HCT116 (cell line): ENCODE data around the gene PHACTR1. TPM values are rescaled to one million over a fixed set of nuclear protein-coding genes. Genes with fewer than 3 reads are reported as not detected.

Experiments
- ATAC-seq: fragments of 200-7000 bp; cut with Tn5 transposase; 2 replicates; pipeline ENCODE4 v1.9.1; 2020; ENCODE audit warnings: mild to moderate bottlenecking, moderate library complexity
- BruUV-seq: library from RNA; stranded (reverse); fragments of 400-500 nt; replicated peaks from 2 replicates; lab custom pipeline; 2021; lab: Mats Ljungman, UMichigan
- CTCF ChIA-PET: fragments of 300-600 bp; sonication (Branson Sonifier 250); formaldehyde crosslinking; loops from one replicate; lab custom pipeline; 2021; ENCODE audit warnings: antibody characterized with exemption; lab: Charles Lee
- POLR2A ChIA-PET: fragments of 300-600, 350-600 bp; sonication (Branson Sonifier 250); formaldehyde crosslinking; loops from one replicate; lab custom pipeline; 2021; ENCODE audit warnings: antibody characterized with exemption; lab: Charles Lee
- RAD21 ChIA-PET, 2 experiments: fragments of 300-600 bp; sonication (Branson Sonifier 250); formaldehyde crosslinking; loops; one replicate each; lab custom pipeline; 2023; ENCODE audit warnings: low total read pairs in 2 of 2; ENCODE audit not compliant: uncharacterized antibody in 2 of 2, unreplicated experiment in 2 of 2, low non-redundant PET in 1 of 2; lab: Charles Lee
- DNase-seq: peaks from one replicate; pipeline ENCODE4 v3.0.0-alpha.2; 2010; ENCODE audit warnings: low read depth, low spot score
- H2AFZ ChIP-seq: fragments of 200-600 bp; shearing (Covaris generic), sonication (generic); 2 replicates; pipeline ENCODE4 v1.6.1; 2017; ENCODE audit warnings: low read depth, mixed run types, mixed read lengths, antibody characterized with exemption, low read length; ENCODE audit not compliant: poor library complexity, severe bottlenecking
- H3K27ac ChIP-seq: 2 replicates; pipeline ENCODE4 v1.5.1; 2012; ENCODE audit warnings: low read depth, low read length
- H3K27me3 ChIP-seq: fragments of 200-600 bp; sonication (generic); 2 replicates; pipeline ENCODE4 v1.6.1; 2016; ENCODE audit warnings: mixed run types, low read length, mixed read lengths; ENCODE audit not compliant: insufficient read depth
- H3K36me3 ChIP-seq, 2 experiments: fragments of 200-500 bp in 1 of 2; fragments of 200-600 bp in 1 of 2; sonication (Bioruptor generic) in 1 of 2; sonication (generic) in 1 of 2; 2 replicates each; pipeline versions ENCODE4 v1.5.1 to v1.6.1; 2014 to 2016; ENCODE audit warnings: low read length in 2 of 2, inconsistent platforms in 1 of 2, mixed read lengths in 1 of 2, mixed run types in 1 of 2; ENCODE audit not compliant: insufficient read depth in 2 of 2, control insufficient read depth in 1 of 2
- H3K4me1 ChIP-seq, 2 experiments: fragments of 200-600 bp in 1 of 2; sonication (generic) in 1 of 2; 2 replicates each; pipeline versions ENCODE4 v1.5.1 to v1.6.1; 2012 to 2017; ENCODE audit warnings: low read length in 2 of 2, inconsistent platforms in 1 of 2, mild to moderate bottlenecking in 1 of 2, mixed read lengths in 1 of 2, mixed run types in 1 of 2, moderate library complexity in 1 of 2; ENCODE audit not compliant: insufficient read depth in 2 of 2, control insufficient read depth in 1 of 2
- H3K4me2 ChIP-seq: fragments of 200-600 bp; sonication (generic); 2 replicates; pipeline ENCODE4 v1.6.1; 2017; ENCODE audit warnings: mixed run types, low read length, mixed read lengths
- H3K4me3 ChIP-seq, 2 experiments: fragments of 200-600 bp in 1 of 2; sonication (generic) in 1 of 2; replicated peaks in 1 of 2; 2 replicates each; pipeline ENCODE4 v1.5.1; 2011 to 2016; ENCODE audit warnings: low read length in 2 of 2, control low read depth in 1 of 2, low read depth in 1 of 2, mild to moderate bottlenecking in 1 of 2, mixed read lengths in 1 of 2, mixed run types in 1 of 2
- H3K79me2 ChIP-seq: fragments of 200-600 bp; sonication (generic); 2 replicates; pipeline ENCODE4 v1.6.1; 2017; ENCODE audit warnings: mild to moderate bottlenecking, mixed run types, low read length, moderate library complexity, mixed read lengths; ENCODE audit not compliant: insufficient read depth
- H3K9ac ChIP-seq: fragments of 200-600 bp; sonication (generic); 2 replicates; pipeline ENCODE4 v1.6.1; 2016; ENCODE audit warnings: low read length, mixed read lengths
- H3K9me2 ChIP-seq: fragments of 200-600 bp; sonication (generic), shearing (Covaris generic); 2 replicates; pipeline ENCODE4 v1.6.1; 2017; ENCODE audit warnings: mixed run types, mild to moderate bottlenecking, moderate library complexity; ENCODE audit not compliant: insufficient read depth
- H3K9me3 ChIP-seq, 2 experiments: fragments of 200-500 bp in 1 of 2; fragments of 200-600 bp in 1 of 2; sonication (Bioruptor generic) in 1 of 2; sonication (generic) in 1 of 2; 2 replicates each; pipeline ENCODE4 v1.6.1; 2014 to 2017; ENCODE audit warnings: low read length in 2 of 2, mixed read lengths in 2 of 2, inconsistent platforms in 1 of 2, low read depth in 1 of 2, mild to moderate bottlenecking in 1 of 2, mixed run types in 1 of 2, moderate library complexity in 1 of 2; ENCODE audit not compliant: control insufficient read depth in 1 of 2, insufficient read depth in 1 of 2
- H4K20me1 ChIP-seq: fragments of 200-600 bp; sonication (generic), shearing (Covaris generic); 2 replicates; pipeline ENCODE4 v1.6.1; 2017; ENCODE audit warnings: mixed run types, mild to moderate bottlenecking, moderate library complexity; ENCODE audit not compliant: insufficient read depth
- CBX3 ChIP-seq: IDR thresholded peaks from 2 replicates; pipeline ENCODE4 v1.6.1; 2012; ENCODE audit warnings: low read depth
- CEBPB ChIP-seq: IDR thresholded peaks from 2 replicates; pipeline ENCODE4 v1.6.1; 2012; ENCODE audit warnings: low read depth
- CTCF ChIP-seq, 3 experiments: fragments of 200-600 bp in 1 of 3; sonication (generic) in 1 of 3; IDR thresholded peaks in 2 of 3; conservative IDR thresholded peaks in 1 of 3; 2 replicates each; pipeline ENCODE4 v1.5.1; 2012 to 2017; ENCODE audit warnings: low read depth in 2 of 3, low read length in 2 of 3, antibody characterized with exemption in 1 of 3, borderline replicate concordance in 1 of 3, control low read depth in 1 of 3, mild to moderate bottlenecking in 1 of 3, mixed read lengths in 1 of 3, mixed run types in 1 of 3, moderate library complexity in 1 of 3; ENCODE audit not compliant: insufficient read depth in 1 of 3
- intact Hi-C: fragments of 100-400 bp; cut with micrococcal nuclease; formaldehyde crosslinking; loops from 2 replicates; pipeline ENCODE4 v1.10.0; 2022
- total RNA-seq: library from RNA; stranded (reverse); gene quantifications from one replicate; pipeline ENCODE4 v1.2.1, GENCODE V29; 2021; ENCODE audit not compliant: unreplicated experiment
- TF ChIP-seq, protein P1 (sequence below): IDR thresholded peaks from 2 replicates; pipeline ENCODE4 v1.6.1; 2011; ENCODE audit warnings: mild to moderate bottlenecking, low read length, moderate library complexity; ENCODE audit not compliant: insufficient replicate concordance; ENCODE audit errors: extremely low read depth
- TF ChIP-seq, protein P2 (sequence below): IDR thresholded peaks from 2 replicates; pipeline ENCODE4 v1.6.1; 2012

Gene PHACTR1
- total RNA-seq, 1 experiment from 2014 or later: 0.17 TPM

- Histone ChIP-seq H3K27ac (no peak overlapping the region), H4K20me1 (no peaks in the 10 kb centered on the region), H3K4me2 (no peak overlapping the region), H2AFZ (no peak overlapping the region), H3K9me3 (no peaks in the 10 kb centered on the region), H3K79me2 (no peaks in the 10 kb centered on the region), H3K4me3 (no peak overlapping the region), H3K27me3 (peaks cover 19% of the 10 kb centered on the region; the same call in 1 of the 2 replicates), H3K4me1 (no peaks in the 10 kb centered on the region), H3K9ac (no peak overlapping the region), H3K36me3 (no peaks in the 10 kb centered on the region), H3K9me2 (no peaks in the 10 kb centered on the region)
- TF ChIP-seq CEBPB (no peak), CTCF (IDR thresholded peaks at IDR 0.05 in 2 of 3, conservative IDR thresholded peaks at IDR 0.05 in 1 of 3; ENCODE audit: borderline replicate concordance in 1 of 3, insufficient read depth in 1 of 3, low read depth in 2 of 3, low read length in 2 of 3) (no peak), CBX3 (no peak)
- TF ChIP-seq, protein P1, sequence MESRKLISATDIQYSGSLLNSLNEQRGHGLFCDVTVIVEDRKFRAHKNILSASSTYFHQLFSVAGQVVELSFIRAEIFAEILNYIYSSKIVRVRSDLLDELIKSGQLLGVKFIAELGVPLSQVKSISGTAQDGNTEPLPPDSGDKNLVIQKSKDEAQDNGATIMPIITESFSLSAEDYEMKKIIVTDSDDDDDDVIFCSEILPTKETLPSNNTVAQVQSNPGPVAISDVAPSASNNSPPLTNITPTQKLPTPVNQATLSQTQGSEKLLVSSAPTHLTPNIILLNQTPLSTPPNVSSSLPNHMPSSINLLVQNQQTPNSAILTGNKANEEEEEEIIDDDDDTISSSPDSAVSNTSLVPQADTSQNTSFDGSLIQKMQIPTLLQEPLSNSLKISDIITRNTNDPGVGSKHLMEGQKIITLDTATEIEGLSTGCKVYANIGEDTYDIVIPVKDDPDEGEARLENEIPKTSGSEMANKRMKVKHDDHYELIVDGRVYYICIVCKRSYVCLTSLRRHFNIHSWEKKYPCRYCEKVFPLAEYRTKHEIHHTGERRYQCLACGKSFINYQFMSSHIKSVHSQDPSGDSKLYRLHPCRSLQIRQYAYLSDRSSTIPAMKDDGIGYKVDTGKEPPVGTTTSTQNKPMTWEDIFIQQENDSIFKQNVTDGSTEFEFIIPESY: no peak
- TF ChIP-seq, protein P2, sequence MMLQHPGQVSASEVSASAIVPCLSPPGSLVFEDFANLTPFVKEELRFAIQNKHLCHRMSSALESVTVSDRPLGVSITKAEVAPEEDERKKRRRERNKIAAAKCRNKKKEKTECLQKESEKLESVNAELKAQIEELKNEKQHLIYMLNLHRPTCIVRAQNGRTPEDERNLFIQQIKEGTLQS: no peak
- ChIA-PET POLR2A (no interaction called here), RAD21 (no interaction called here), CTCF (no interaction called here)
- intact Hi-C loops: no loop called here
- DNase-seq (no peak), ATAC-seq (no peak)
- BruUV-seq: no TSS peak
Measured at GRCh38 chr6:12766365-12766764, 49.8 kb downstream of the PHACTR1 start.
